B cell (primary cell): ENCODE results near the gene BCAR1. TPM values are rescaled to one million over a fixed set of nuclear protein-coding genes. Genes with fewer than 3 reads are reported as not detected.

ENCODE experiments used
- ATAC-seq: fragments of 200-7000 bp; cut with Tn5 transposase; one replicate; pipeline ENCODE4 v1.10.0; 2021; ENCODE audit warnings: low read depth, mild to moderate bottlenecking, moderate number of reproducible peaks, moderate library complexity
- CTCF ChIA-PET: fragments of 350-600 bp; sonication (Branson Sonifier 250); formaldehyde crosslinking; loops from one replicate; lab custom pipeline; 2021; ENCODE audit warnings: antibody characterized with exemption, inconsistent platforms; lab: Charles Lee
- POLR2A ChIA-PET: fragments of 350-600 bp; sonication (Branson Sonifier 250); formaldehyde crosslinking; loops from one replicate; lab custom pipeline; 2021; ENCODE audit warnings: antibody characterized with exemption; lab: Charles Lee
- DNase-seq: peaks from one replicate; pipeline ENCODE4 v3.0.0; 2013
- H2AFZ ChIP-seq: 2 replicates; pipeline ENCODE4 v1.6.1; 2012; ENCODE audit warnings: mild to moderate bottlenecking, low read depth, low read length; ENCODE audit not compliant: insufficient read depth, poor library complexity, severe bottlenecking
- H3K27ac ChIP-seq, 2 donors: 1 replicate in 1 of 2; 2 replicates in 1 of 2; pipeline ENCODE4 v1.5.1; 2012 to 2013; ENCODE audit warnings: low read length in 2 of 2, mild to moderate bottlenecking in 2 of 2, moderate library complexity in 1 of 2
- H3K27me3 ChIP-seq, 4 experiments: fragments of 200-600 bp in 1 of 4; sonication (generic) in 1 of 4; replicated peaks in 1 of 4; 1 replicate in 2 of 4; 2 replicates in 2 of 4; pipeline versions ENCODE4 v1.6.1 to v1.7.0; 2013 to 2016; ENCODE audit warnings: low read length in 3 of 4, mild to moderate bottlenecking in 2 of 4, mixed read lengths in 1 of 4, moderate library complexity in 1 of 4; ENCODE audit not compliant: insufficient read depth in 4 of 4, control insufficient read depth in 3 of 4; ENCODE audit errors: control extremely low read depth in 1 of 4
- H3K36me3 ChIP-seq, 2 experiments: replicated peaks in 1 of 2; 1 replicate in 1 of 2; 2 replicates in 1 of 2; pipeline versions ENCODE4 v1.6.1 to v1.7.1; 2013; ENCODE audit warnings: low read length in 1 of 2; ENCODE audit not compliant: insufficient read depth in 2 of 2, control insufficient read depth in 1 of 2; ENCODE audit errors: control extremely low read depth in 1 of 2, extremely low read depth in 1 of 2
- H3K4me1 ChIP-seq, 2 donors: fragments of 200-600 bp in 1 of 2; sonication (generic) in 1 of 2; 1 replicate in 1 of 2; 2 replicates in 1 of 2; pipeline versions ENCODE4 v1.5.1 to v1.6.1; 2013 to 2017; ENCODE audit warnings: low read length in 2 of 2; ENCODE audit not compliant: control insufficient read depth in 2 of 2, insufficient read depth in 2 of 2
- H3K4me2 ChIP-seq: replicated peaks from 2 replicates; pipeline ENCODE3; 2012; ENCODE audit warnings: mild to moderate bottlenecking, low read depth, low read length; ENCODE audit not compliant: poor library complexity, severe bottlenecking
- H3K4me3 ChIP-seq, 5 experiments: fragments of 200-600 bp in 1 of 5; sonication (generic) in 1 of 5; 1 replicate in 3 of 5; 2 replicates in 2 of 5; pipeline versions ENCODE4 v1.5.1 to v1.7.0; 2011 to 2016; ENCODE audit warnings: low read length in 4 of 5, mild to moderate bottlenecking in 4 of 5, low read depth in 2 of 5, control low read depth in 1 of 5, moderate library complexity in 1 of 5; ENCODE audit not compliant: insufficient read depth in 1 of 5; ENCODE audit errors: control extremely low read depth in 1 of 5, extremely low read depth in 1 of 5
- H3K79me2 ChIP-seq: fragments of 200-600 bp; sonication (generic); one replicate; pipeline ENCODE4 v1.6.0; 2016; ENCODE audit warnings: low read length; ENCODE audit not compliant: control insufficient read depth, insufficient read depth
- H3K9ac ChIP-seq: fragments of 200-600 bp; sonication (generic); 2 replicates; pipeline ENCODE4 v1.6.1; 2017; ENCODE audit warnings: mild to moderate bottlenecking, low read length, moderate library complexity
- H3K9me3 ChIP-seq, 3 donors: one replicate each; pipeline versions ENCODE4 v1.6.1 to v1.7.1; 2013; ENCODE audit warnings: low read length in 2 of 3; ENCODE audit not compliant: control insufficient read depth in 2 of 3, insufficient read depth in 1 of 3; ENCODE audit errors: control extremely low read depth in 1 of 3
- H4K20me1 ChIP-seq: 2 replicates; pipeline ENCODE4 v1.6.0; 2012; ENCODE audit warnings: mild to moderate bottlenecking, low read length; ENCODE audit not compliant: insufficient read depth, control insufficient read depth, poor library complexity, severe bottlenecking
- H3K27ac Mint-ChIP-seq: one replicate; pipeline ENCODE4 v1.8.0; 2021; ENCODE audit warnings: mixed read lengths
- H3K27me3 Mint-ChIP-seq: one replicate; pipeline ENCODE4 v1.8.0; 2021; ENCODE audit warnings: mixed read lengths
- H3K4me1 Mint-ChIP-seq: one replicate; pipeline ENCODE4 v1.8.0; 2021; ENCODE audit warnings: mixed read lengths
- H3K4me3 Mint-ChIP-seq: one replicate; pipeline ENCODE4 v1.8.0; 2021; ENCODE audit warnings: mixed read lengths
- H3K9me3 Mint-ChIP-seq: one replicate; pipeline ENCODE4 v1.8.0; 2022; ENCODE audit warnings: mixed read lengths; ENCODE audit not compliant: insufficient read depth
- EZH2 ChIP-seq: IDR thresholded peaks from 2 replicates; pipeline ENCODE4 v1.6.1; 2012; ENCODE audit warnings: borderline replicate concordance, low read depth, mild to moderate bottlenecking, moderate library complexity, low read length; ENCODE audit not compliant: insufficient read depth, poor library complexity, severe bottlenecking
- WGBS: methylation state at CpG from one replicate; pipeline ENCODE4 v1.1.5; 2013; ENCODE audit warnings: missing lambda C conversion rate; ENCODE audit not compliant: insufficient coverage; 5-methylcytosine and 5-hydroxymethylcytosine counted together
- intact Hi-C: fragments of 100-400 bp; cut with micrococcal nuclease; formaldehyde crosslinking; loops from one replicate; pipeline ENCODE4 v1.10.0; 2022
- polyA plus RNA-seq: library from polyadenylated mRNA; depleted of rRNA; stranded (reverse); fragments of >200 nt; gene quantifications from 2 replicates; pipeline ENCODE4 v1.2.3, GENCODE V29; 2012
- total RNA-seq, 2 donors: library from RNA; stranded (reverse); fragments of 120-200 nt in 1 of 2; gene quantifications; 1 replicate in 1 of 2; 2 replicates in 1 of 2; pipeline versions ENCODE4 v1.2.3 to v1.2.4, GENCODE V29; 2013 to 2022
- TF ChIP-seq, protein P1 (sequence below): fragments of 200-600 bp; IDR thresholded peaks from one replicate; pipeline ENCODE4 v1.8.0; 2022; ENCODE audit warnings: antibody characterized with exemption, mild to moderate bottlenecking

BCAR1 gene
- total and polyA plus RNA-seq, 2 donors (not counting 1 experiment from before 2014, with no cell fraction given) = not detected

DNA sequence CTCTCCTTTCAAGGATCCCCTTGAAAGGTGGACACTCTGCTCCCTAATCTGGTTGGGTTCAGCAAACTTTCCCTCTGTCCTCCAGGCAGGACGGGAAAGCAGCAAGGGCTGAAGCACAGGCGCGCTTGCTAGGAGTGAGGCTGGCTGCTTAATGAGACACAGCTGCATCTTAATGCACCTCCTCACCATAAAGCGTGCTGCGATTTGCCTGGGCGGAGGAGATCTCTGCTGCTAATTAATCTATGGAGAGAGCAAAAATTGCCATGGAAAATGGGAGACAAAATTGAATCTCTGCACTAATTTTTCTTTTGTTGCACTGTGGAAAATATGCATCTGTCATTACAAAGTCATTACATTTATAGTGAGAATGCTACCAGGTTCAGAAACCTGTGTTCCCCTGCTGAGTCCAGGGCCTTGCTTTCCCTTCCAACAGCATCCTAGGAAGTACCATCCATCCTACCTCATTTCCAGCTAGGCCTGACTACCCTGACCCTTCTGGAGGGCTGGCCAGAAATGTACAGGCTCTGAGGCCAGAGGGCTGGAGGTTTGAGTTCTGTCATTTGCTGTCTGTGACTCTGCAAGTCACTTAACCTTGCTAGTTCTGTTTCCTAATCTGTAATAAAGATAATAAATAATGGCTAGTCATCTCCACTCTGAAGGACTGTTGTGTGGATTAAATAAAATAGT, 43.5 kb upstream of the BCAR1 start:
- ATAC-seq (no peak), DNase-seq (no peak)
- H3K4me1 ChIP-seq = no peaks in the 10 kb centered on the region
- H3K27ac Mint-ChIP-seq = no peak overlapping the region
- no peaks in the 10 kb centered on the region for H3K27me3 ChIP-seq
- H3K9me3 Mint-ChIP-seq = no peaks in the 10 kb centered on the region
- ChIA-PET POLR2A (no interaction called here), CTCF (no interaction called here)
- H2AFZ ChIP-seq = no peak overlapping the region
- peaks cover 2 to 30% of the 10 kb centered on the region in 2 experiments for H3K36me3 ChIP-seq
- TF ChIP-seq EZH2 = no peak
- TF ChIP-seq, protein P1, sequence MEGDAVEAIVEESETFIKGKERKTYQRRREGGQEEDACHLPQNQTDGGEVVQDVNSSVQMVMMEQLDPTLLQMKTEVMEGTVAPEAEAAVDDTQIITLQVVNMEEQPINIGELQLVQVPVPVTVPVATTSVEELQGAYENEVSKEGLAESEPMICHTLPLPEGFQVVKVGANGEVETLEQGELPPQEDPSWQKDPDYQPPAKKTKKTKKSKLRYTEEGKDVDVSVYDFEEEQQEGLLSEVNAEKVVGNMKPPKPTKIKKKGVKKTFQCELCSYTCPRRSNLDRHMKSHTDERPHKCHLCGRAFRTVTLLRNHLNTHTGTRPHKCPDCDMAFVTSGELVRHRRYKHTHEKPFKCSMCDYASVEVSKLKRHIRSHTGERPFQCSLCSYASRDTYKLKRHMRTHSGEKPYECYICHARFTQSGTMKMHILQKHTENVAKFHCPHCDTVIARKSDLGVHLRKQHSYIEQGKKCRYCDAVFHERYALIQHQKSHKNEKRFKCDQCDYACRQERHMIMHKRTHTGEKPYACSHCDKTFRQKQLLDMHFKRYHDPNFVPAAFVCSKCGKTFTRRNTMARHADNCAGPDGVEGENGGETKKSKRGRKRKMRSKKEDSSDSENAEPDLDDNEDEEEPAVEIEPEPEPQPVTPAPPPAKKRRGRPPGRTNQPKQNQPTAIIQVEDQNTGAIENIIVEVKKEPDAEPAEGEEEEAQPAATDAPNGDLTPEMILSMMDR = no peak
- no peak overlapping the region for H3K4me3 ChIP-seq
- WGBS = no CpG with 5 or more reads among the region's 6 CpGs
- no peaks in the 10 kb centered on the region for H3K79me2 ChIP-seq
- H4K20me1 ChIP-seq = no peaks in the 10 kb centered on the region
- no peaks in the 10 kb centered on the region for H3K27me3 Mint-ChIP-seq
- intact Hi-C loops = no loop called here
- H3K4me2 ChIP-seq = no peak overlapping the region
- H3K4me3 Mint-ChIP-seq = no peak overlapping the region
- H3K9ac ChIP-seq = no peak overlapping the region
- H3K9me3 ChIP-seq = no peaks in the 10 kb centered on the region
- no peaks in the 10 kb centered on the region for H3K4me1 Mint-ChIP-seq
- no peak overlapping the region for H3K27ac ChIP-seq

DNA sequence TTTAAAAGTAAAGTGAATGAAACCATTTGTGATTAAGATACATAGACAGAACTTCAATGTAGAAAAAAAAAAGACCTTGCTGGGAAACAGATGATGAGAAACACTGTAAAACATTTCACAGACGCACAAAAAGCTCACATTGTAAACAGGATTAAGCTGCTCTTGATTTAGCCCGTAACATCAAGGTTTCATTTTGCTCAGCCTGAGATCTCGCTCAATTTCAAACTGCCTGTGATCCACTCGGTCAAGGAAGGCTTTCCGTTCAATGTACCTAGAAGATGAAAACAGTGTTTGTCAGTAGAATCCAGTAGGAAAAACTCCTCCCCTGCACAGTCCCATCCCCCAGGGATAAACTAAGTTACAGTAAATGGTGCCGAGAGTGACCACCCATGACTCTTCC, 42.3 kb upstream of the BCAR1 start:
- CTCF ChIA-PET = interaction anchor here (0.6 kb wide), 1 partner anchor 74 kb away, joined by 4 read pairs; no protein-coding TSS in a partner anchor
- no peak overlapping the region for H3K4me3 ChIP-seq
- Mint-ChIP-seq H3K27ac (no peak overlapping the region), H3K27me3 (no peaks in the 10 kb centered on the region), H3K9me3 (no peaks in the 10 kb centered on the region), H3K4me1 (no peaks in the 10 kb centered on the region), H3K4me3 (no peak overlapping the region)
- peaks cover 0 to 30% of the 10 kb centered on the region in 2 experiments for H3K36me3 ChIP-seq
- H3K9me3 ChIP-seq = no peaks in the 10 kb centered on the region
- no peaks in the 10 kb centered on the region for H4K20me1 ChIP-seq
- POLR2A ChIA-PET = no interaction called here
- no peak for TF ChIP-seq EZH2
- TF ChIP-seq, protein P1 = no peak
- no peak for DNase-seq
- no CpG with 5 or more reads among the region's 6 CpGs for WGBS
- no peak overlapping the region for H2AFZ ChIP-seq
- no peaks in the 10 kb centered on the region for H3K4me1 ChIP-seq
- no peak for ATAC-seq
- no peaks in the 10 kb centered on the region for H3K79me2 ChIP-seq
- no peak overlapping the region for H3K4me2 ChIP-seq
- no peak overlapping the region for H3K27ac ChIP-seq
- intact Hi-C loops = no loop called here
- peaks cover 0 to 4% (median 0%) of the 10 kb centered on the region in 4 experiments for H3K27me3 ChIP-seq
- H3K9ac ChIP-seq = no peak overlapping the region
